GM18870 (cell line): Measurements from ENCODE around the gene ZNF585A.

Experiments used
- ATAC-seq: cut with Tn5 transposase; IDR thresholded peaks from one replicate; pipeline ENCODE4 v1.9.1; 2021; ENCODE audit warnings: moderate library complexity; ENCODE audit not compliant: unreplicated experiment

ZNF585A gene

GRCh38 chr19:37095859-37096258, 76.6 kb downstream of the ZNF585A start:
- no peak for ATAC-seq
